Ascending aorta (tissue), 2 donors: ENCODE measurements around the gene DNAH11. TPM values are rescaled to one million over a fixed set of nuclear protein-coding genes. Genes with fewer than 3 reads are reported as not detected.

ENCODE experiments used
- DNase-seq, 2 donors: peaks; one replicate each; pipeline ENCODE4 v3.0.0-alpha.2; 2019; ENCODE audit warnings: low spot score in 2 of 2
- H3K27ac ChIP-seq, 2 donors: fragments of 200-600 bp; sonication (generic); one replicate each; pipeline ENCODE4 v1.5.1; 2016 to 2017; ENCODE audit warnings: mild to moderate bottlenecking in 1 of 2
- H3K27me3 ChIP-seq: fragments of 200-600 bp; sonication (generic); one replicate; pipeline ENCODE4 v1.5.1; 2017
- H3K36me3 ChIP-seq, 2 donors: fragments of 200-600 bp; sonication (generic); one replicate each; pipeline ENCODE4 v1.5.1; 2016
- H3K4me1 ChIP-seq, 2 donors: fragments of 200-600 bp; sonication (generic); one replicate each; pipeline ENCODE4 v1.5.1; 2016 to 2017; ENCODE audit warnings: mild to moderate bottlenecking in 1 of 2
- H3K4me3 ChIP-seq, 2 donors: fragments of 200-600 bp; sonication (generic); one replicate each; pipeline ENCODE4 v1.5.1; 2016 to 2017; ENCODE audit warnings: mild to moderate bottlenecking in 1 of 2
- H3K9me3 ChIP-seq, 2 donors: fragments of 200-600 bp; sonication (generic); one replicate each; pipeline ENCODE4 v1.5.1; 2016
- intact Hi-C: fragments of 100-400 bp; cut with DNase I; formaldehyde crosslinking; loops from one replicate; pipeline ENCODE4 v1.15.1; 2023
- total RNA-seq: library from RNA; depleted of rRNA; stranded (reverse); fragments of >200 nt; gene quantifications from one replicate; pipeline ENCODE4 v1.1.0, GENCODE V29; 2016
- TF ChIP-seq, protein P1 (sequence below), 3 experiments: fragments of 200-600 bp in 2 of 3; fragments of 450-650 bp in 1 of 3; sonication (generic) in 2 of 3; IDR thresholded peaks; one replicate each; pipeline ENCODE4 v1.5.1; 2016 to 2019; ENCODE audit warnings: antibody characterized with exemption in 3 of 3, mild to moderate bottlenecking in 1 of 3, moderate library complexity in 1 of 3

DNAH11 gene
- total RNA-seq, 1 donor from 2014 or later: 0.75 TPM

DNA sequence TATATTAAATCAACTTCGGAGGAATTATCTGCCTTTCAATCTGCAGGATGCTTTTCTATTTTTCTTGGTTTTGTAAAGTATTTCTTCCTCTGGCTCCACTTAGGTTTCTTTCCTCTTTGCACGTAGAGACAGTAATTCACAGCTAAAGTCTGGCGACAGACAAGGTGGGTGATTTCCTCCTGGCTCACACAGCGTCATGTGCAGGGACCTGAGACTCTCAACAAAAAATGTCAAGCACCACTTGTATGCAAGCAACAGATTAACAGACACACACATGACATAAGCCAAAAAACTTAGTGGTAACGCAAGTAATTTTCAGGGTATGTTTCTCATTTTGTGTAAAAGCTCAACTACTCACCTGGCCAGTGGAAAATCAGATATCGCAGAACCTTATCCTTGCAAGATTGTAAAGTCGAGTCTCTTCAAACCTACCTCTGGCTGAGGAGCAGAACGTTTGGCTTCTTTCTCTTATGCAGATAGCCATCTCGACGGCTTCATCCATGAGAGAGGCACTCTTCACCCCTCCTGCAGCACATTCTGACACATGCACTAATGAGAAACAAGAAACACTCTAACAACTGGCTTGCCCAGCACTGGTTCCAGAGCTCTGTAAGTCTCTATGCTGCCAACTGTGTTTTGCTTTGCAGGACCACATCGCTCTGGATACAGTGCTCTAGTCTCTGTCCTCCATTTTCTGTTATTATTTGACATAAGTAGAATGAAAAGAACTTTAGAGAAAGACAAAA, 214.9 kb downstream of the DNAH11 start:
- H3K4me3 ChIP-seq: no peak overlapping the region
- TF ChIP-seq, protein P1, sequence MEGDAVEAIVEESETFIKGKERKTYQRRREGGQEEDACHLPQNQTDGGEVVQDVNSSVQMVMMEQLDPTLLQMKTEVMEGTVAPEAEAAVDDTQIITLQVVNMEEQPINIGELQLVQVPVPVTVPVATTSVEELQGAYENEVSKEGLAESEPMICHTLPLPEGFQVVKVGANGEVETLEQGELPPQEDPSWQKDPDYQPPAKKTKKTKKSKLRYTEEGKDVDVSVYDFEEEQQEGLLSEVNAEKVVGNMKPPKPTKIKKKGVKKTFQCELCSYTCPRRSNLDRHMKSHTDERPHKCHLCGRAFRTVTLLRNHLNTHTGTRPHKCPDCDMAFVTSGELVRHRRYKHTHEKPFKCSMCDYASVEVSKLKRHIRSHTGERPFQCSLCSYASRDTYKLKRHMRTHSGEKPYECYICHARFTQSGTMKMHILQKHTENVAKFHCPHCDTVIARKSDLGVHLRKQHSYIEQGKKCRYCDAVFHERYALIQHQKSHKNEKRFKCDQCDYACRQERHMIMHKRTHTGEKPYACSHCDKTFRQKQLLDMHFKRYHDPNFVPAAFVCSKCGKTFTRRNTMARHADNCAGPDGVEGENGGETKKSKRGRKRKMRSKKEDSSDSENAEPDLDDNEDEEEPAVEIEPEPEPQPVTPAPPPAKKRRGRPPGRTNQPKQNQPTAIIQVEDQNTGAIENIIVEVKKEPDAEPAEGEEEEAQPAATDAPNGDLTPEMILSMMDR (IDR thresholded peaks at IDR 0.05): no peak
- DNase-seq: no peak

DNA sequence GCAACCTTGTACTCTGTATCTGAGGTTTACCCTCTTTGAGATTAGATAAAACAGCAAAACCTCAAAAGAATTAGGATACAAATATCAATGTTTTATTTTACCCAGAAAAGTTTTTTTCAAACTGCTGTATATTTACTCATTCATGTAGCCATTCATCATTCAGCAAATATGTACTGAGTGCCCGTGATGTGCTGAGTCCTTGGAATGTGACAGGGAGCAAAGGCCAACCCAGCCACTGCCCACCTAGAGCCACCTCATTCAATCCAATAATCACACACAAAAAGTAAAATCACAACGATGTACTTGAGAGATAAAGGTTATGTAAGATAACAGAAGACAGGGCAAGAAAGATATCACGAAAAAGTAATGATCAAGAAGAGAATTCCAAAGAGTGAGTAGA, 215.4 kb downstream of the DNAH11 start:
- TF ChIP-seq, protein P1 (IDR thresholded peaks at IDR 0.05): no peak
- H3K9me3 ChIP-seq: no peaks in the 10 kb centered on the region
- intact Hi-C loops: no loop called here
- no peaks in the 10 kb centered on the region for H3K27me3 ChIP-seq
- H3K4me1 ChIP-seq: no peaks in the 10 kb centered on the region
- no peak for DNase-seq
- no peak overlapping the region for H3K4me3 ChIP-seq
- H3K36me3 ChIP-seq: no peaks in the 10 kb centered on the region
- no peak overlapping the region for H3K27ac ChIP-seq

More for the DNA sequence above, 214.9 kb downstream of the DNAH11 start:
- H3K27ac ChIP-seq: no peak overlapping the region
- intact Hi-C loops: no loop called here
- H3K9me3 ChIP-seq: no peaks in the 10 kb centered on the region
- H3K36me3 ChIP-seq: no peaks in the 10 kb centered on the region
- no peaks in the 10 kb centered on the region for H3K4me1 ChIP-seq
- H3K27me3 ChIP-seq: no peaks in the 10 kb centered on the region

DNA sequence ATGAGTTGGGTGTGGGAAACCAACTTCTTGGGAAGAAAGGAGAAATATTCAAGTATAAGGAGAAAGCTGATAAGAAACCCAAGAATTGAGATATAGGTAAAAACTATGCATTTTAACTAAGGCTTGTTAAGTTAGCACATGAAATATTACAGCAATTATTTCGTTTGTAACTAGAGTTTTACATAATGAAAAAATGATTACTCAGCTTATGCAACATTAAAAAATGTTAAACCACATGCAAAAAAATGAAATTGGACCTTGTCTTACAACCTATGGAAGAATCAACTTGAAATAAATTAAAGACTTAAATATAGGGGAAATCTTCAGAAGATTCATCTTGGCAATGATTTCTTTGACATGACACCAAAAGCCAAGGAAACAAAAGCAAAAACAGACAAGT, 219.6 kb downstream of the DNAH11 start:
- intact Hi-C loops: no loop called here
- H3K36me3 ChIP-seq: no peaks in the 10 kb centered on the region
- H3K4me3 ChIP-seq: no peak overlapping the region
- H3K4me1 ChIP-seq: no peaks in the 10 kb centered on the region
- H3K9me3 ChIP-seq: no peaks in the 10 kb centered on the region
- TF ChIP-seq, protein P1 (IDR thresholded peaks at IDR 0.05): no peak
- no peaks in the 10 kb centered on the region for H3K27me3 ChIP-seq
- no peak overlapping the region for H3K27ac ChIP-seq
- DNase-seq: no peak

DNA sequence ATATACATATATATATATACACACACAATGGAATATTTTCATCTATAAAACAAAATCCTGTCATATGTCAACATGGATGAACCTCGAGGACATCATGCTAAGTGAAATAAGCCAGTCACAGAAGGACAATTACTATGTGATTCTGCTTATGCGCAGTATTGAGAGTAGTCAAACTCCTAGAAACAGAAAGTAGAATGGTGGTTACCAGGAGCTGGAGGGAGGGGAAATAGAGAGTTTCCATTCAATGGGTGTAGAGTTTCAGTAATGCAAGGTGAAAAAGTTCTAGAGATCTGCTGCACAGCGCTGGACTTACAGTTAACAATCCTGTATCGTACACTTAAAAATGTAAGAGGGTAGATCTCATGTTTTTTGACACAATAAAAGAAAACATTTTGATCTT, 221.0 kb downstream of the DNAH11 start:
- no peak for DNase-seq
- Histone ChIP-seq H3K27ac (no peak overlapping the region), H3K27me3 (no peaks in the 10 kb centered on the region), H3K4me1 (no peaks in the 10 kb centered on the region), H3K4me3 (no peak overlapping the region), H3K36me3 (no peaks in the 10 kb centered on the region), H3K9me3 (no peaks in the 10 kb centered on the region)
- intact Hi-C loops: no loop called here
- TF ChIP-seq, protein P1 (IDR thresholded peaks at IDR 0.05): no peak

DNA sequence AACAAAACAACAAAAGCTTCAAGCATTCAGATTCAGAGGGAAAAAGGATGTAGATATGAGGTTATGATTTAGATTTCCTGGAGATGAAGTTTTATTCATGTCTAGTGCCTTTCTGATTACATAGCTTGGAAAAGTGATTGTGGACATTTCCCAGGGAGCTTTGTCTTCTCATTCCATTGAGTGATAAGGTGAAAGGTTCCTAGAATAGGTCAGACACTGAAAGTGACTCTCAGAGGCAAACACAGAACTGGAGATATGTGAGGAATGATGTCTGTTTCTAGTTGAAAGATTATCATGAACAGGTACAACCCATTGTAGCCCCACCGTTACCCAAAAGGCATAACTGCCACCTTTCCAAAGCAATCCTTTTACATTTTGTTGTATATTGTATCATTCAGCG, 223.4 kb downstream of the DNAH11 start:
- TF ChIP-seq, protein P1 (IDR thresholded peaks at IDR 0.05): no peak

More for the DNA sequence above, 223.4 kb downstream of the DNAH11 start:
- Histone ChIP-seq H3K27ac (no peak overlapping the region), H3K36me3 (no peaks in the 10 kb centered on the region), H3K9me3 (no peaks in the 10 kb centered on the region), H3K4me1 (no peaks in the 10 kb centered on the region), H3K27me3 (no peaks in the 10 kb centered on the region), H3K4me3 (no peak overlapping the region)
- intact Hi-C loops: no loop called here
- no peak for DNase-seq
